ENCODE data around the gene WDFY2.

WDFY2 gene

DNA sequence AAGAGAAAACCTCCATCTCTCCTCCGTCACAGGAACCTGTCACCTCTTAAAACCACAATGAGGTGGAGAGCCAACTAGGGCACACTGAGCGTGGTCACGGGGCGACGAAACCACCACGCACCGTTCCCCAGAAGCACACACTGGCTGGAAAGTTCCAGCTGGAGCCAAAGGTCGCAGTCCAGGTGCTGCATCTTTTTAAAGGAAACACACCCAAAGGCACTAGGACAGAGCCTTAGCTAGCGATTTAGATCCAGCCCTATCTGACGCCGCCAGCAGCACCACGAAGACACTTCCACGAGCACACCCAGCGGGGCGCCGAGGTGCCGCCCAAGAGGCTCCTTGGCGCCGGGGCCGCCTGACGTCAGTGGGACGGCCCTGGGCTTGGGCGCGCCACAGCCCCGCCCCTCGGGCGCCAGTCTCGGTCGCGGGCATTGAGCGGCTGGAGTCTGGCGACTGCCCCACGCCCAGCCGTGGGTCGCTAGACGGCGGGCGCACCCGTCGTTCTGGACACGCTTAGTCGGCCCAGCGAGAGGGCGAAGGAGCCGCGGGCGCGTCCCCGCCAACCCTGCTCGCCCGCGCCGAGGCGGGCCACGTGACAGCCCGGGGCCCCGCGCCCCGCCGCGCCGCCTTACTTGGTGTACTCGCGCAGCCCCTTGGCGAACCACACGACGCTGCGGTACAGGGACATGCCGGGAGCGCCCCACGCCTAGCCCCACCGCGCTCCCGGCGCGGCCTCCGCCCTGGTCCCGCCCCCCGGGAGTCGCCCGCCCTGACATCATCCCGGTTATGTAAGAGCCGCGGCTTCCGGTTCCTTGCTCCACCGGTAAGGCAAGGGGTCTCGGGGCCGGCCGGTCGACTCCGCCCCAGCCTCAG is 219.4 kb downstream of the WDFY2 start, which contains the start of gene DHRS12:
DHRS12 (minus strand) TSS at position 742 of the 873 bp plus-strand sequence. CDS start 4,504 bp downstream, outside the sequence.
- peaks cover 7% of the 10 kb centered on the region for H3K36me3 ChIP-seq (replicated peaks; ENCODE audit: low read depth, low read length)
- peak within 1 kb of the TSS; percentile 78 for H3K9ac ChIP-seq (ENCODE audit: low read length)
- H3K79me2 ChIP-seq (ENCODE audit: low read length): peaks cover 15% of the 10 kb centered on the region
- peak within 1 kb of the TSS; percentile 32; the same call in 1 of the 2 replicates for H2AFZ ChIP-seq (ENCODE audit: low read depth, low read length)
- peak within 1 kb of the TSS; percentile 78 for H3K27ac ChIP-seq (ENCODE audit: low read length)
- peaks cover 36% of the 10 kb centered on the region for H3K4me1 ChIP-seq (ENCODE audit: low read length)
- peak within 1 kb of the TSS; percentile 81 for H3K4me3 ChIP-seq (ENCODE audit: low read length)
- H3K4me2 ChIP-seq (ENCODE audit: low read length): peak within 1 kb of the TSS; percentile 89
- H3K9me3 ChIP-seq (ENCODE audit: insufficient read depth, low read length): no peaks in the 10 kb centered on the region
- TF ChIP-seq, protein P1, sequence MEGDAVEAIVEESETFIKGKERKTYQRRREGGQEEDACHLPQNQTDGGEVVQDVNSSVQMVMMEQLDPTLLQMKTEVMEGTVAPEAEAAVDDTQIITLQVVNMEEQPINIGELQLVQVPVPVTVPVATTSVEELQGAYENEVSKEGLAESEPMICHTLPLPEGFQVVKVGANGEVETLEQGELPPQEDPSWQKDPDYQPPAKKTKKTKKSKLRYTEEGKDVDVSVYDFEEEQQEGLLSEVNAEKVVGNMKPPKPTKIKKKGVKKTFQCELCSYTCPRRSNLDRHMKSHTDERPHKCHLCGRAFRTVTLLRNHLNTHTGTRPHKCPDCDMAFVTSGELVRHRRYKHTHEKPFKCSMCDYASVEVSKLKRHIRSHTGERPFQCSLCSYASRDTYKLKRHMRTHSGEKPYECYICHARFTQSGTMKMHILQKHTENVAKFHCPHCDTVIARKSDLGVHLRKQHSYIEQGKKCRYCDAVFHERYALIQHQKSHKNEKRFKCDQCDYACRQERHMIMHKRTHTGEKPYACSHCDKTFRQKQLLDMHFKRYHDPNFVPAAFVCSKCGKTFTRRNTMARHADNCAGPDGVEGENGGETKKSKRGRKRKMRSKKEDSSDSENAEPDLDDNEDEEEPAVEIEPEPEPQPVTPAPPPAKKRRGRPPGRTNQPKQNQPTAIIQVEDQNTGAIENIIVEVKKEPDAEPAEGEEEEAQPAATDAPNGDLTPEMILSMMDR (IDR thresholded peaks at IDR 0.05; ENCODE audit: low read depth, low read length): 0 out of 2 replicates have a peak, but pooled peaks have one; percentile 9
- no peak for TF ChIP-seq EZH2phosphoT487 (IDR thresholded peaks at IDR 0.05; ENCODE audit: low read depth)
- H3K27me3 ChIP-seq (ENCODE audit: low read depth, low read length): no peaks in the 10 kb centered on the region
- no peaks in the 10 kb centered on the region for H4K20me1 ChIP-seq (ENCODE audit: insufficient read depth, low read length)

DNA sequence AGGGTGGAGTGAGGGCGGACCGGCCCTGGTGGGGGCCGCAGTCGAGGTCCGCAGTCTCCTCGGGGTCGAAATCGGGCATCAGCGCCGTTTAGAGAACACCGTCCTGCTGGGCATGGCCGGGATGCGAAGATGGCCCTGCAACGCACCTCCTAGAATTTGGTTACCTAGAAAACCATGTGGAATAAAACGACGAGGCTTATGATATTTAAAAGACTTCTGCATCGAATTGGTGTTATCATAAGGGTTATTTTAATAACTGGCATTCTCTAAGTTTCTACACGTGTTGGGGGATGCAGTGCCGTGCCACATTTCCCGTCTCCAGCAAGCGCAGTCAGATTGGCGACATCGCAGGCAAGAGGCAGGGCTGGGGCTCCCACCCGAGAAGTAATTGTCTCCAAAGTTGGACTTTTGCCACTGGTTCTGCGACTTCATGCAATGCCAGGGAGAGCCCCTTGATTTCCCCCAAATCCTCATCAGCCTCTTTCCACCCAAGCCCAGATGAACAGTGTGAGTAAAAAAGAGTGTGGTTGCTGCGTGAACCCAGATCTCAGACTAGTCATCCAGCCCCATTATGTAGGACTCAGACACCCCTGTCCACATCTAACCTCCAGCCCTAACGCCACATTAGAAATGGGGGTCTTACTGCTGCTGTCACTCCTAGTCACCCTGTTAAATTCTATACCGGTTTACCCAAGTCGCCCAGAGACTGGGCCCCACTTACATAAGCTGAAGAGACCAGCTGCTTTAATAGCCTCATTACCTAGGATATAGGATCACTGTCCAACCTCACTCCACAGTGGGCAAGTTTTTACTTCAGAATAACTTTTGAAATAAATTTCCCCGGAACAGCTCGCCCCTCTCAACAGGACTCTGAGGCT is 220.3 kb downstream of the WDFY2 start:
- H3K36me3 ChIP-seq (replicated peaks; ENCODE audit: low read depth, low read length): peaks cover 7% of the 10 kb centered on the region
- H3K4me1 ChIP-seq (ENCODE audit: low read length): peaks cover 36% of the 10 kb centered on the region
- H4K20me1 ChIP-seq (ENCODE audit: insufficient read depth, low read length): no peaks in the 10 kb centered on the region
- H3K27me3 ChIP-seq (ENCODE audit: low read depth, low read length): no peaks in the 10 kb centered on the region
- peak overlapping the region; percentile 78 for H3K9ac ChIP-seq (ENCODE audit: low read length)
- no peaks in the 10 kb centered on the region for H3K9me3 ChIP-seq (ENCODE audit: insufficient read depth, low read length)
- peak overlapping the region; percentile 89 for H3K4me2 ChIP-seq (ENCODE audit: low read length)
- peak overlapping the region; percentile 32; the same call in 1 of the 2 replicates for H2AFZ ChIP-seq (ENCODE audit: low read depth, low read length)
- H3K79me2 ChIP-seq (ENCODE audit: low read length): peaks cover 15% of the 10 kb centered on the region
- no peak for TF ChIP-seq EZH2phosphoT487 (IDR thresholded peaks at IDR 0.05; ENCODE audit: low read depth)
- TF ChIP-seq, protein P1 (IDR thresholded peaks at IDR 0.05; ENCODE audit: low read depth, low read length): no peak
- H3K27ac ChIP-seq (ENCODE audit: low read length): peak overlapping the region; percentile 78
- peak overlapping the region; percentile 81 for H3K4me3 ChIP-seq (ENCODE audit: low read length)

DNA sequence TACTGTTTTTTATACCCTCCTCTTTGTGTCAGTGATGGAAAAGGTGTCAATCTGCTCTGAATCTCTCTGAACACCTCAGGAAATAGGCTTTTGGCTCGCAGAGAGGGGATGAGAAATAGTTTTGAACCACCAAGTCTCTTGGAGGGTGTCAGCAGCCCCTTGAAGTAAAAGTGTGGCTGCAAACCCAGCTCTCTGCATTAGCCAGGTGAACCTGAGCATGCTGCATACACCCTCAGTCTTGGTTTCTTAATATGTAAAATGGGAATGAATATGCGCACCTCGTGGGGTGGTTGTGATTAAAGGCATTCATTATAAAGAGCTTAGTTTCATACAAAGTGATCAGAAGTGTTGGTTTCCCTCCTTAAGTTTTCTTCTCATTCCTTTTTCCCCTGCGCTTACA is 221.1 kb downstream of the WDFY2 start:
- peak overlapping the region; percentile 78 for H3K27ac ChIP-seq (ENCODE audit: low read length)
- TF ChIP-seq, protein P1 (IDR thresholded peaks at IDR 0.05; ENCODE audit: low read depth, low read length): no peak
- TF ChIP-seq EZH2phosphoT487 (IDR thresholded peaks at IDR 0.05; ENCODE audit: low read depth): no peak
- H3K9ac ChIP-seq (ENCODE audit: low read length): peak overlapping the region; percentile 78
- peak overlapping the region; percentile 89 for H3K4me2 ChIP-seq (ENCODE audit: low read length)
- H3K4me3 ChIP-seq (ENCODE audit: low read length): peak overlapping the region; percentile 81
- H4K20me1 ChIP-seq (ENCODE audit: insufficient read depth, low read length): no peaks in the 10 kb centered on the region
- H3K27me3 ChIP-seq (ENCODE audit: low read depth, low read length): no peaks in the 10 kb centered on the region
- H3K79me2 ChIP-seq (ENCODE audit: low read length): peaks cover 15% of the 10 kb centered on the region
- no peak overlapping the region for H2AFZ ChIP-seq (ENCODE audit: low read depth, low read length)
- H3K36me3 ChIP-seq (replicated peaks; ENCODE audit: low read depth, low read length): peaks cover 7% of the 10 kb centered on the region
- H3K4me1 ChIP-seq (ENCODE audit: low read length): peaks cover 36% of the 10 kb centered on the region
- H3K9me3 ChIP-seq (ENCODE audit: insufficient read depth, low read length): no peaks in the 10 kb centered on the region
